CD4-positive, alpha-beta T cell treated with Interleukin-6 for 4 hours (primary cell): ENCODE measurements around the gene HFM1.

Experiments used
- DNase-seq: peaks from one replicate; pipeline ENCODE4 v3.0.0-alpha.2; 2020; ENCODE audit warnings: mixed read lengths

HFM1 gene

DNA sequence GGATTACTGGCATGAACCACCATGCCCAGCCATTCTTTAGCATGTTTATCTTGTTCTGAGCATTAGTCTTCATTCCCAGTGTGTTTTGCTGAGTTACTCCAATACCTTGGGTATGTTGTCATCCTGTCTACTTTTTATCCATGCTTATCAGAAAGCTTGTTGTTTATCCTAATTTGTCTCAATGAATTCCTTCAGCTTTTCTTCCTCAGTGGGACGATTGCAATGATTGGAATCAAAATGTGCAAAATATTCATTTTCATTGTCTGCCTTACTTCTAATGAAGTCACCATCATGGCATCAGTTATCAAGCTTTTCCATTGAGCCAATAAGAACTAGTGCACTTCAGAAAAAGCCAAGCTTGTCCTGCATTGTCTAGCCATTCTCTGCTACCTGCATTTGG lies 170.5 kb downstream of the HFM1 start:
- DNase-seq: no peak

DNA sequence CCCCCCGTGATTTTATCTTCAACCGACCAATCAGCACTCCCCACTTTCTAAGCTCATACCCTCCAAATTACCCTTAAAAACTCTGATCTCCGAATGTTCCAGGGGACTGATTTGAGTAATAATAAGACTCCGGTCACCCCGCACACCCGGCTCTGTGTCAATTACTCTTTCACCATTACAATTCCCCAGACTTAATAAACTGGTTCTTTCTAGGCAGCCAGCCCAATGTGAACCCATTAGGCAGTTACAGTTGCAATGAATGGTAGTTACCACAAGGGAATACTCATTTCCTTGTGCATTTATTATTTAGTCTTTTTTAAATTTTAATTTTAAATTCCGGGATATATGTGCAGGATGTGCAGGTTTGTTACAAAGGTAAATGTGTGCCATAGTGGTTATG lies 177.9 kb downstream of the HFM1 start:
- no peak for DNase-seq

DNA sequence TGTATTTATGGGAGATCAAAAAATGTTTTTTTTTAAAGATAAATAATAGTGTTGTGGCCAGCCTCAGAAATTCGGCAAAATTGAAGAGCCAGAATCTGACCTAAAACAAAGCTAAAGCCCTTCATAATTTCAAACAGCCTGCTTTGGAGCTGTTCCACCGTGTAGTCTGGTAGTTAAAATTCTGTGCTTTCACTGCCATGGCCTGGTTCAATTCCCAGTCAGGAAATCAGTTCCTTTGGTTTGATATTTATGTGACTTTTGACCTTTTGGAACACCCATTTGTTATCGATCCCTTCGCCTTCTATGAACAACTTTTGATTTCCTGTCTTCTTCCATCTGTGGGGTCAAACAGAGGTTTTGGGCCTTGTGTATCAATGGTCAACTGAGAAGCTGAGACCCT lies 179.8 kb downstream of the HFM1 start:
- DNase-seq: no peak

DNA sequence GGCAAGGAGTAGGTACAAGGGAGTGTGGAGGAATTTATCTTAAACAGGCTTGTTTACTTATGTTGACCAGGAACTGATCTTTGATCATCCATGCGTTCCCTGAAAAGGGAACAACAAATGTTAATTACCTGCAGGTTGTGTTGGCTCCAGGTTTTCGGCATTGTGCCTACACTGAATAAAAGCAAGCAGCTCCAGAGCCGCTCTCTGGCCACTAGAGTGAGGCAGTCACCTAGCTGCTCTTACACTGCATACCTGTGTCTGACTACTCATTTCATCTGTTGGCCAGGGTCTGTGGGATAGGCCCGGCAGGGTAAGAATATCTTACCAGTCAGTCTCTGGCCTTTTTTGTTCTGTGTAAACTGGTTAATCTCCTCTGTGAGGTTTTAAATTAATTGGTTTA lies 183.6 kb downstream of the HFM1 start:
- DNase-seq: no peak

DNA sequence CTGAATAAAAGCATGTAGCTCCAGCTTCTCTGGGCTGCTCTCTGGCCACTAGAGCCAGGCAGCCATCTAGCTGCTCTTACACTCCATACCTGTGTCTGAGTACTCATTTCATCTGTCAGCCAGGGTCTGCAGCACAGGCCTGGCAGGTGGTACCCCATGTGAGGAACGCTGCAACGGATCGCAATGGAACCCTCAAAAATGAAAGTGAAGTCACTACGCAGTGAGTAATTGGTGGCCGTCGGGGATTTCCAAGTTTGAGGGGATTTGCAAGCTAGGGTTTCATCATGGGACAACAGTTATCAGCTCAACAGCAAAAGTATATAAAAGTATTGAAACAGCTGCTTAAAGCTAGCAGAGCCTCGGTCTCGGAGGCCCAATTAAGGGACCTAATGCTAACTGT lies 186.7 kb downstream of the HFM1 start:
- no peak for DNase-seq
